NCI-H526 (cell line): Measurements from ENCODE around the gene C17orf113.
A peak's percentile ranks its signal among the peaks of the same experiment; 100 is the strongest.
"Not testable (repeated sequence)": the region's sequence is repeated elsewhere in the genome, so short reads cannot be mapped to it uniquely, and the experiment has no call there.

Experiments used
- DNase-seq, 2 experiments: peaks; one replicate each; lab custom pipeline; 2025; lab: John Stamatoyannopoulos, UW

The C17orf113 gene

DNA sequence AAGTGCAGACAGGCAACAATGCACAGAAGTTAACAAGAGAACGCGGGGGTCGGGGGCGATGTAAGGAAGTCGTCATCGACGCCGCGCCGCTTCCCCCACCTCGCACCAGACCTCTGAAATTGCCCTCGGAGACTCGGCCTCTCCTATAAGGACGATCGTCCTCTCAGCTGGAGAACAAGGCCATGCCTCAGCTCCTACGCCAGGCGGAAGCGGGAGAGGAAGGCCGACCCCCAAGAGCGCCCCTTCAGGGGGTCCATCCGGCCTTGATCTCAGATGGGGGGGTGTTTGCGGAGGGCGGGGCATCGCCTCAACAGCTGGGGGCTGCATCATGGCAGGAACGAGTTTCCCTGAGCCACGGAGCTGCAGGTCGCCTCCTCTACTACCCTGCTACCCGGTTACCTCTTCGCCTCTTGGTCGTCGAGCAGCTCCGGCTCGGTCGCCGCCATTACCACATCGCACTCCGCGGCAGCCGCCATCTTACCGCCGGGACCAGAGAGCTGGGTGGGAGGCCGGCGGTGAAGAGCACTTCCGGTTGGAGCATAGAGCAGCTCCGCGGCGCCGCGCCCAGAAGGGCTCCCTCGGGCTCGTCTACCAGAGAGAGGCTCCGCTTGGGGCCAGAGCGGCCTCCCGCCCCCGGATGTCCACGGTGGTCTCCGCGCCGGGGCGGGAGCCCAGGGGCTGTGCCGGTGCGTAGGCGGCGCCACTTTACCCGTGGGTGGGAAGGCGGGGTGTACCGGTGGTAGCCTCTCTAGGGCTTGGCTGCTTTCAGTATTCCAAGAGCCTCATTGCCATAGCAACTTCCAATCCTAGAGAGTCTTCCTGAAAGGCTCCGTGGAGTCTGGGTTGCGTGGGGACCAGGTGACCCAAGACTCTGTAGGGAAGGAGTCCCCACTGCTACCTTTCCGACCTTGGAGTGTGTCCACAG lies 33.2 kb downstream of the C17orf113 start, which contains the start of gene DNAJC7:
Gene DNAJC7, minus strand, starts transcription at position 499 of the 925 bp plus-strand sequence. Its CDS starts 23 bp downstream, at position 476.
- DNase-seq: peak; percentile 90 to 97

DNA sequence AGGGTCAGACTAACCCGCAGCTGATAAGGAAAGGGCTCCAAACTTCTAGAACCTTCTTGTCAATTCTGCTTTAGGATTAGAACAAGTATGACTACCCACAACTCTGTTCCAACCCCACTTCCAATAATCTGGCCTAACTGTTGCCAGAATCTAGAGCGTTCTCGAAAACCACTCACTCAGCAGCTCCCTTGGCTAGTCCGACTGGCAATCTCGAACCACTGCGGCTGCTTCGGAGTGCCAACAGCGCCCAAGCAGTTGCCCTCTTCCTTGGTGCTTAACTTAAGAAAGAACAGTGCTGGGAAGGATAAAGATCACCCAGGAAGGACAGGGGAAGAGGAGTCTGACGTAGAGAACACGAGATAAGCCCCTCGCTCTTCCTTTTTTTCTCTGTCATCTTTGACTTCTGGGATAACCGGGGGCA lies 34.0 kb downstream of the C17orf113 start:
- DNase-seq: no peak

DNA sequence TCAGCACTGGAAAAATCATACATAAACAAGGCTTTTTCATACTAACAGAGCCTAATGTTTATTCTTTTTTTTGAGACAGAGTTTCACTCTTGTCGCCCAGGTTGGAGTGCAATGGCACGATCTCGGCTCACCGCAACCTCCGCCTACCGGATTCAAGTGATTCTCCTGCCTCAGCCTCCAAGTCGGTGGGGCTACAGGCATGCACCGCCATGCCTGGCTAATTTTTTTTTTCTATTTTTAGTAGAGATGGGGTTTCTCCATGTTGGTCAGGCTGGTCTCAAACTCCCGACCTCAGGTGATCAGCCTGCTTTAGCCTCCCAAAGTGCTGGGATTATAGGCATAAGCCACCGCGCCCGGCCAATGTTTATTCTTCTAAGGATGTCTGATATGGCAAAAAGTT lies 36.7 kb downstream of the C17orf113 start:
- not testable (repeated sequence) for DNase-seq

- DNase-seq: not testable (repeated sequence)
Measured at GRCh38 chr17:42012363-42012762, 38.0 kb downstream of the C17orf113 start.

GRCh38 chr17:42010898-42011516 lies 39.4 kb downstream of the C17orf113 start:
- no peak for DNase-seq

- not testable (repeated sequence) for DNase-seq
Measured at GRCh38 chr17:42010266-42010680, 40.1 kb downstream of the C17orf113 start.

DNA sequence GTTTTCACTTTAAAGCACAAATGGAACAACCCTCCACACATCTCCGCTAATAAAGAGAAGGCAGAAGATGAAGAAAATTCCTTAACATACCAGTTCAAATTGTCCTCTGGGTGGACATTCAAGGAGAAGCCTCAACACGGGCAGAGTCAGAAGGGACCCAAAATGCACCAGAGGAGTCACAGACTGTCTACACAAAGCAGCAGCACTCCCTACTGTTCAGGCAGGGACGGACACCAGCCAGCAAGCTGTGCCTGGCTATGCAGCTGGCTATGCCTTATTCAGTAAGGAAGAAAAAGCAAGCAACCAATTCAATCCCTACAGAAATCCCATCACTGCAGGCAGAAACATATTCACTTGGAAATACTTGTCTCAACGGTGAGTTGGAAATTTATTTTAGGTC lies 41.2 kb downstream of the C17orf113 start:
- DNase-seq: no peak

DNA sequence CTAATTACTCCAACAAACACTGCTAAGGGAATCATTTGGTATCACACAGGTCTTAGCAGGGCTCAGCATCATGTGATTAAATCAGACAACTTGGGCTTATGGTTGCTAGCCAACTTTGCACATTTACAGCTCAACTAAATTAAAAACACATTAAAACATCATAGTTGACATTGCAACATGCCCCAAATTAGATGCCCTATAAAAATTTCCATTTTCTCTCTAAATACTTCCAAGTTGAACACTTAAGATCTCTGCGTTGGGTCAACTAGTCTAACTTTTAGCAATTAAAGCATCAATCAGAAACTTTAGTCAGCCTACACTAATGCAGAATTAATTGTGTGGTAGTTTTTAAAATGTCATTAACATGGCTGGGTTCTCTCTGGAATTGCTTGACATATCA lies 45.2 kb downstream of the C17orf113 start:
- DNase-seq: no peak

- no peak for DNase-seq
Measured at GRCh38 chr17:42002792-42003301, 47.6 kb downstream of the C17orf113 start.

DNA sequence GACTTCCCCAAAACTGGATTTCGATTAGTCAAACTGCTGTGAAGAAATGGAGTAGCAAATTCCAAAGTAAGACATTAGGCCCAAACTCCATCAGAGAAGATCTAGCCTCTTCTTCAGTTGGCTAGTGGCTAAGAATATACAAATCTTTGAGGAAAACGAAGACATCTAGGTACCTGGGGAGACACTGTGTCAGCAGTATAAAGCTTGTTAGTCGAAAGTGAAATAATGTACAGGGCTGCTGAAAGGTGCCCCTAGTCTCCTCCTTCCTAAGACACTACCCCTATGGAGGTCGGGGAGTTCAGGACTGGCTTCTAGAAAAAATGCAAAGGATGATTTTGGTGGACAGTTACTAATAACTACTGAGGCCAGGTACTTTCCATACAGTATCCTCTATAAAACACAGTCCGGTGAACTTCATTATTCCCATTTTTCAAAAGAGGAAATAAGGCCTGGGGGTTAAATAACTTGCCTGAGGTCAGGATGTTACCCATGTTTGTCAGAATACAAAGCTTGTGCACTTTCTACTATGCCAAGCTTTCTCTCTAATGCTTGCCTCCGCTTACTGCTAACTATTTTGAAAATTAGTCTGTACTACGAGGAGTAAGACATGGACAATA lies 48.1 kb downstream of the C17orf113 start:
- no peak for DNase-seq

DNA sequence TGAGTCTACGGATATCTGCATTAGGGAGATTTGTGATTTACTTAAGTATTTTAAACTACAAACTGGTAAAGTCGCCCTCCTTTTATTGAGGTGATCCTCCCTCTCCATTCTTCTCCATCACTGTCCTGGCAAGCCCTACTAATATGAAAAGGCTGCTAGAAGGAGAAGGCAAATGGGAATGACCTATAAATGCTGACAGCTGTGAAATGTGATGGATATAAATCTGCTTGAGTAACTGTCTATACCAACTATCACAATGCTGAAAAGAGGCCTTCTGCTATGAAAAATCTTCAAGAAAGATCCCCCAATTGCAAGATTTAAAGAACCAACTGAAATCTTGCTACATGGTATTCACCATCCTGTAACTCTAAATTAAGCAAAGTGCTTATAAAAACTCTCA lies 48.7 kb downstream of the C17orf113 start:
- DNase-seq: no peak

DNA sequence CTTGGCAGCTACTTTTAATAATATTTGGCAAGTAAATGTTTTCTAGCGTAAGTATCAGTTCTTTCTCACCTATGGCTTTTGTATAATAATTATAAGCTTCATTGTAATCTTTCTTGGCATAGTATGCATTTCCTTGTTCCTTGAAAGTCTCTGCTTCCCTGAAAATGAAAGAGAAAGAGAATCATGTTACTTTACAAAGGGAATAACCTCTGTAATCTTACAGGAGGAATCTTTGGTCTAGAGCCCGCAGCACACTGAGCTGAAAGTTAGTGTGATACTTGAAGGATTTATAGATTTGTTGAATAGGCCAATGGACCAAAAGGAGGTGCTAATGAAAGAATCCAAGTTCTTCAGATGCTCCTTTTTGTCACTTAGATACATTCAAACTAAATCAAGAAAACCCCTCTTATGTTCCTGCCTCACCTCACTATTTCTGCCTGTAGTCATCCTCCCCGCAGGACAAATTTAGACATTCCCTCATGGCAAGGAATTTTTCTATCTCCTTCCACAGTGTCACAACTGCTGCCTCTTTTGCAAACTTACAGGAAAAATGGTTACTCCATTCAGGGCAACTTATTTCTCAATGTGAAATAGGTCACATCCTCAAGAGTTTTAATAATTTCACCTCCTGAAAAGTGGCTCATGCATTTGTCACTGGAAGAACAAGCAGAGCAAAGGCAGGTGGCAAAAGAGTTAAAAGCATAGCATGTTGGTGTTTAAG lies 49.8 kb downstream of the C17orf113 start:
- no peak for DNase-seq

- DNase-seq: no peak
Measured at GRCh38 chr17:41998497-41998896, 51.9 kb downstream of the C17orf113 start.

DNA sequence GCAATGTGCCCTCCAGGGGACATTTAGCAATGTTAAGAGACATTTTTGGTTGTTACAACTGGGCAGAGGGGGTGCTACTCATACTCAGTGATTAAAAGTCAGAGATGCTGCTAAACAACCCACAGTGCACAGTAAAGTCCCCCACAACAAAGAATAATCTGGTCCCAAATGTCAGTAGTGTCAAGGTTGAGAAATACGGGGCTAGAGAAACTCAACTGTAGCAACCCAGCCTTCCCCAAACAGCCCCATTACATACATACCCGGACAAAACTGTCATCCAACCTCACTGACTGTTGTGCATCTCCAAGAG lies 53.6 kb downstream of the C17orf113 start:
- DNase-seq: no peak

DNA sequence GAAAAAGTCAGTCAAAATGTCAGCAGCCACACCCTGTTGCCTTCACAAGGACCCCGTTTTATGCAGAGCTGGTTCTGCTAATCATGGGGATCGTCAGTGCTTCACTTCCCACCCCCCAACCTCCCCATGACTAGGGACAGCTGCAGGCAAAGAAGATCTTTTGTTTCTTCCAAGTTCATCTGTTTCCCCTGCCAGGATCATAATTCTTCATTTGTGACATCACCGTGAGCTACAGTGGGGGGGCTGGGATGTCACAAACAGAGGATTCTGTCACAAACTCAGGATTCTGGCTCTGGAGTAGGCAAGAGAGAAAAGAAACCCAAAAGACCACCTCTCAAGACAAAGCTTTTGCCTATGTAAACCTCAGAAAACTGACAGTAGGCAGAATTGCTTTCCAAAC lies 57.8 kb downstream of the C17orf113 start:
- no peak for DNase-seq

GRCh38 chr17:41989702-41990419 lies 60.5 kb downstream of the C17orf113 start:
- DNase-seq: no peak

DNA sequence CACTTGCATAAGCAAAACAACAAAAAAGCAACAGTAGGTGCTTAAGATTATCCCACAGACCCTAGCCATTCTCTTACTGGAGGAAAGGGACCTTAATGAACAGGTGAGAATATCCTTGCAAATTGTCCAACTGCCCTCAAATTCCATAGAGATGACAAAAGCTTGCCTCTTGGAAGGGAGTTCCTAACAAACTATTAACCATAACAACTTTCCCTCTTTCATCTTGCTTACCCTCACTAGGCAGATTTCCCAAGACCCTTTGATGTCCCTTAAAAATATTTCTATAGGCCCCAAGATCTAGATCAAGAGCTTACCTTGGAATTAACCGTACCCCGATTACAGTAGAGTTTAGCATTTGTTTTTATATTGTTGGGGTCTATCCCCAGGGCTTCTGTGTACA lies 62.0 kb downstream of the C17orf113 start:
- no peak for DNase-seq
